Spleen (tissue), 11 donors: ENCODE measurements around the gene TMEM234. TPM values are rescaled to one million over a fixed set of nuclear protein-coding genes. Genes with fewer than 3 reads are reported as not detected.

ENCODE experiments used
- DNase-seq: peaks from one replicate; pipeline ENCODE4 v3.0.0-alpha.2; 2020
- H3K27ac ChIP-seq, 8 donors: fragments of 200-600 bp; sonication (generic) in 7 of 8; 1 replicate in 4 of 8; 2 replicates in 4 of 8; pipeline versions ENCODE4 v1.5.0 to v1.8.0; 2016 to 2021; ENCODE audit warnings: inconsistent platforms in 4 of 8, mild to moderate bottlenecking in 4 of 8, moderate library complexity in 1 of 8
- H3K27me3 ChIP-seq, 7 donors: fragments of 200-600 bp; sonication (generic) in 6 of 7; replicated peaks in 1 of 7; 1 replicate in 4 of 7; 2 replicates in 3 of 7; pipeline versions ENCODE4 v1.5.0 to v1.8.0; 2016 to 2021; ENCODE audit warnings: inconsistent platforms in 3 of 7, mild to moderate bottlenecking in 1 of 7
- H3K36me3 ChIP-seq, 6 donors: fragments of 200-600 bp; sonication (generic) in 5 of 6; 1 replicate in 4 of 6; 2 replicates in 2 of 6; pipeline versions ENCODE4 v1.5.0 to v1.8.0; 2016 to 2021; ENCODE audit warnings: inconsistent platforms in 2 of 6
- H3K4me1 ChIP-seq, 6 donors: fragments of 200-600 bp; sonication (generic) in 5 of 6; 1 replicate in 3 of 6; 2 replicates in 3 of 6; pipeline versions ENCODE4 v1.5.0 to v1.8.0; 2016 to 2021; ENCODE audit warnings: inconsistent platforms in 3 of 6
- H3K4me3 ChIP-seq, 8 donors: fragments of 200-600 bp; sonication (generic) in 7 of 8; 1 replicate in 4 of 8; 2 replicates in 4 of 8; pipeline versions ENCODE4 v1.5.0 to v1.8.0; 2016 to 2021; ENCODE audit warnings: inconsistent platforms in 4 of 8, mild to moderate bottlenecking in 4 of 8, moderate library complexity in 2 of 8
- H3K9me3 ChIP-seq, 8 donors: fragments of 200-600 bp; sonication (generic) in 7 of 8; 1 replicate in 4 of 8; 2 replicates in 4 of 8; pipeline versions ENCODE4 v1.5.0 to v1.8.0; 2016 to 2021; ENCODE audit warnings: inconsistent platforms in 4 of 8
- CTCF ChIP-seq, 11 experiments: fragments of 200-600 bp in 7 of 11; fragments of 450-650 bp in 4 of 11; sonication (generic) in 4 of 11; IDR thresholded peaks in 8 of 11; conservative IDR thresholded peaks in 3 of 11; 1 replicate in 7 of 11; 2 replicates in 4 of 11; pipeline versions ENCODE4 v1.4.0 to v1.8.0; 2016 to 2021; ENCODE audit warnings: antibody characterized with exemption in 11 of 11, inconsistent platforms in 4 of 11, mild to moderate bottlenecking in 1 of 11
- POLR2A ChIP-seq, 3 donors: fragments of 450-650 bp; IDR thresholded peaks; one replicate each; pipeline ENCODE4 v1.5.1; 2017; ENCODE audit warnings: antibody characterized with exemption in 3 of 3, mild to moderate bottlenecking in 1 of 3
- POLR2AphosphoS5 ChIP-seq, 3 donors: sonication (generic); formaldehyde crosslinking; IDR thresholded peaks; one replicate each; pipeline ENCODE4 v1.5.1; 2017; ENCODE audit warnings: antibody characterized with exemption in 3 of 3
- WGBS, 5 donors: extraction: QIAGEN DNeasy Blood & Tissue Kit in 3 of 5; methylation state at CpG; one replicate each; pipeline versions ENCODE4 v1.1.5 to v1.1.7; 2013 to 2018; 5-methylcytosine and 5-hydroxymethylcytosine counted together
- intact Hi-C: fragments of 100-400 bp; cut with DNase I; formaldehyde crosslinking; loops from one replicate; pipeline ENCODE4 v1.15.0; 2023; ENCODE audit warnings: low total_unique reads
- polyA plus RNA-seq, 3 donors: library from polyadenylated mRNA; stranded (reverse); fragments of 200-250 nt; gene quantifications; one replicate each; pipeline ENCODE4 v1.2.1, GENCODE V29; 2013
- total RNA-seq, 7 donors: library from RNA; depleted of rRNA in 3 of 7; stranded (reverse); fragments of >200 nt in 3 of 7; fragmentation: NEBNext Ultra II Directional in 4 of 7; extraction: Animal tissue kit (Norgen Biotek cat#: 25700) in 4 of 7; gene quantifications; one replicate each; pipeline versions ENCODE4 v1.1.0 to v1.2.1, GENCODE V29; 2016 to 2021
- donor health status: healthy with polysubstance abuse.
- donor health status: DM: no; HTN: no; CAD: no; lungs with moderate emphysema.
- donor health status: DM: no; HTN: no; CAD: no.
- donor health status: Bipolar disorder and iron deficiency.
- donor health status: healthy.
- donor health status: DM: no; HTN: no; CAD: no.
- donor health status: DM: yes; HTN: yes; CAD: no.

The TMEM234 gene
- total and polyA plus RNA-seq, 10 donors, result 7.7 to 30.2 (median 21.0) TPM

GRCh38 chr1:32231843-32232432 is 9.8 kb upstream of the TMEM234 start:
- H3K36me3 ChIP-seq, result peaks cover 3 to 78% (median 57%) of the 10 kb centered on the region in 6 donors
- no peak for DNase-seq
- intact Hi-C loops, result no loop called here
- H3K27me3 ChIP-seq, result no peaks in the 10 kb centered on the region
- TF ChIP-seq POLR2AphosphoS5 (IDR thresholded peaks at IDR 0.05), result peak; percentile 25 to 35 (median 26)
- no peak for TF ChIP-seq CTCF (IDR thresholded peaks at IDR 0.05 in 8 of 11, conservative IDR thresholded peaks at IDR 0.05 in 3 of 11)
- no peak for TF ChIP-seq POLR2A (IDR thresholded peaks at IDR 0.05)
- H3K27ac ChIP-seq, result peak overlapping the region in 1 of 8 donors; percentile 7
- 85 to 95% (median 89%) methylated on average over 5 of the region's 5 CpGs for WGBS, 5 donors
- H3K4me1 ChIP-seq, result peaks cover 0 to 5% (median 0%) of the 10 kb centered on the region in 6 donors
- no peak overlapping the region for H3K4me3 ChIP-seq
- H3K9me3 ChIP-seq, result no peaks in the 10 kb centered on the region

GRCh38 chr1:32228771-32229170 is 6.6 kb upstream of the TMEM234 start:
- Histone ChIP-seq H3K4me1 (peaks cover under 1 to 27% (median 10%) of the 10 kb centered on the region in 6 donors), H3K27ac (no peak overlapping the region), H3K36me3 (peaks cover 3 to 98% (median 84%) of the 10 kb centered on the region in 6 donors), H3K27me3 (no peaks in the 10 kb centered on the region), H3K4me3 (no peak overlapping the region), H3K9me3 (no peaks in the 10 kb centered on the region)
- 84 to 93% (median 87%) methylated on average over 3 of the region's 3 CpGs for WGBS, 5 donors
- TF ChIP-seq POLR2A (IDR thresholded peaks at IDR 0.05), result no peak
- intact Hi-C loops, result no loop called here
- no peak for DNase-seq

GRCh38 chr1:32224285-32224684 is 2.1 kb upstream of the TMEM234 start:
- 90 to 98% (median 94%) methylated on average over 4 of the region's 4 CpGs for WGBS, 5 donors
- H3K27ac ChIP-seq, result no peak overlapping the region
- intact Hi-C loops, result no loop called here

GRCh38 chr1:32223683-32224082 is 1.5 kb upstream of the TMEM234 start:
- no peaks in the 10 kb centered on the region for H3K9me3 ChIP-seq
- H3K27ac ChIP-seq, result peak overlapping the region in 2 of 8 donors; percentile 30 to 94
- intact Hi-C loops, result no loop called here
- peak overlapping the region in 3 of 8 donors; percentile 81 to 88 (median 82) for H3K4me3 ChIP-seq
- 69 to 98% (median 80%) methylated on average over 3 of the region's 3 CpGs for WGBS, 5 donors
- no peak for TF ChIP-seq POLR2AphosphoS5 (IDR thresholded peaks at IDR 0.05)
- no peak for TF ChIP-seq CTCF (IDR thresholded peaks at IDR 0.05 in 8 of 11, conservative IDR thresholded peaks at IDR 0.05 in 3 of 11)
- no peak for TF ChIP-seq POLR2A (IDR thresholded peaks at IDR 0.05)
- H3K27me3 ChIP-seq, result no peaks in the 10 kb centered on the region
- H3K36me3 ChIP-seq, result peaks cover 0 to 67% (median 44%) of the 10 kb centered on the region in 6 donors
- DNase-seq, result no peak
- peaks cover 21 to 60% (median 39%) of the 10 kb centered on the region in 6 donors for H3K4me1 ChIP-seq

More at GRCh38 chr1:32224285-32224684, 2.1 kb upstream of the TMEM234 start:
- Histone ChIP-seq H3K4me3 (peak overlapping the region in 1 of 8 donors; percentile 88), H3K36me3 (peaks cover 0 to 69% (median 50%) of the 10 kb centered on the region in 6 donors), H3K9me3 (no peaks in the 10 kb centered on the region), H3K27me3 (no peaks in the 10 kb centered on the region), H3K4me1 (peaks cover 21 to 60% (median 39%) of the 10 kb centered on the region in 6 donors)
- TF ChIP-seq CTCF (IDR thresholded peaks at IDR 0.05 in 8 of 11, conservative IDR thresholded peaks at IDR 0.05 in 3 of 11) (no peak), POLR2AphosphoS5 (IDR thresholded peaks at IDR 0.05) (no peak), POLR2A (IDR thresholded peaks at IDR 0.05) (no peak)
- no peak for DNase-seq
